Gastrocnemius medialis (tissue), 4 donors: Measurements from ENCODE around the gene UNG. TPM values are rescaled to one million over a fixed set of nuclear protein-coding genes. Genes with fewer than 3 reads are reported as not detected.
A peak's percentile ranks its signal among the peaks of the same experiment; 100 is the strongest.

ENCODE experiments used
- ATAC-seq, 2 donors: fragments of 150-250 bp; one replicate each; pipeline ENCODE4 v1.9.1; 2016
- DNase-seq, 2 donors: peaks; one replicate each; pipeline ENCODE4 v3.0.0-alpha.2; 2019
- H3K27ac ChIP-seq, 4 donors: fragments of 200-600 bp; sonication (generic); 1 replicate in 1 of 4; 2 replicates in 3 of 4; pipeline ENCODE4 v1.5.1; 2016 to 2018; ENCODE audit warnings: mild to moderate bottlenecking in 2 of 4, moderate library complexity in 1 of 4
- H3K27me3 ChIP-seq, 3 donors: fragments of 200-600 bp; sonication (generic) in 2 of 3; 1 replicate in 1 of 3; 2 replicates in 2 of 3; pipeline versions ENCODE4 v1.5.1 to v1.6.0; 2016 to 2019; ENCODE audit warnings: mild to moderate bottlenecking in 1 of 3, moderate library complexity in 1 of 3
- H3K36me3 ChIP-seq, 2 donors: fragments of 200-600 bp; sonication (generic) in 1 of 2; one replicate each; pipeline ENCODE4 v1.5.1; 2017 to 2018
- H3K4me1 ChIP-seq, 2 donors: fragments of 200-600 bp; sonication (generic) in 1 of 2; one replicate each; pipeline ENCODE4 v1.5.1; 2016 to 2017; ENCODE audit warnings: mild to moderate bottlenecking in 2 of 2
- H3K4me3 ChIP-seq, 4 donors: fragments of 200-600 bp; sonication (generic) in 3 of 4; 1 replicate in 1 of 4; 2 replicates in 3 of 4; pipeline ENCODE4 v1.5.1; 2016 to 2019; ENCODE audit warnings: mild to moderate bottlenecking in 2 of 4
- H3K9me3 ChIP-seq, 3 donors: fragments of 200-600 bp; sonication (generic) in 2 of 3; 1 replicate in 1 of 3; 2 replicates in 2 of 3; pipeline ENCODE4 v1.5.1; 2016 to 2019
- POLR2A ChIP-seq, 2 donors: fragments of 450-650 bp; IDR thresholded peaks; one replicate each; pipeline ENCODE4 v1.6.1; 2017; ENCODE audit warnings: antibody characterized with exemption in 2 of 2, mild to moderate bottlenecking in 2 of 2, moderate library complexity in 2 of 2
- in situ Hi-C, 4 donors: fragments of 200-750 bp; cut with MboI; loops; one replicate each; pipeline versions ENCODE4 v1.15.0 to v1.8.0; 2017; ENCODE audit warnings: low sequenced_read_pairs in 4 of 4
- intact Hi-C: fragments of 100-400 bp; cut with DNase I; formaldehyde crosslinking; loops from one replicate; pipeline ENCODE4 v1.15.1; 2023; ENCODE audit warnings: low total_unique reads
- total RNA-seq, 4 donors: library from RNA; depleted of rRNA; stranded (reverse); fragments of >200 nt; gene quantifications; one replicate each; pipeline versions ENCODE4 v1.1.0 to v1.2.3, GENCODE V29; 2016
- TF ChIP-seq, protein P1 (sequence below), 5 experiments: fragments of 450-650 bp in 3 of 5; fragments of 200-600 bp in 2 of 5; sonication (generic) in 2 of 5; IDR thresholded peaks in 4 of 5; conservative IDR thresholded peaks in 1 of 5; 1 replicate in 4 of 5; 2 replicates in 1 of 5; pipeline ENCODE4 v1.5.1; 2016 to 2019; ENCODE audit warnings: antibody characterized with exemption in 5 of 5, mild to moderate bottlenecking in 3 of 5, moderate library complexity in 3 of 5

UNG gene
- total RNA-seq, 4 donors from 2014 or later = 38.7 to 45.3 (median 42.3) TPM

GRCh38 chr12:109124878-109125648, 27.7 kb downstream of the UNG start:
- Histone ChIP-seq H3K27me3 (no peaks in the 10 kb centered on the region), H3K9me3 (no peaks in the 10 kb centered on the region), H3K36me3 (peaks cover 0 to 1% of the 10 kb centered on the region in 2 donors), H3K27ac (peak overlapping the region; percentile 93 to 99 (median 97)), H3K4me3 (peak overlapping the region in 3 of 4 donors; percentile 12 to 78 (median 28)), H3K4me1 (peaks cover 73 to 81% of the 10 kb centered on the region in 2 donors)
- ATAC-seq (peak; percentile 49 to 50), DNase-seq (peak; percentile 65 to 66)
- in situ Hi-C loops (loop anchor here in 1 of 4 donors (25.0 kb wide), 1 partner anchor 438 kb away; no protein-coding TSS in a partner anchor), intact Hi-C loops (no loop called here)
- TF ChIP-seq, protein P1, sequence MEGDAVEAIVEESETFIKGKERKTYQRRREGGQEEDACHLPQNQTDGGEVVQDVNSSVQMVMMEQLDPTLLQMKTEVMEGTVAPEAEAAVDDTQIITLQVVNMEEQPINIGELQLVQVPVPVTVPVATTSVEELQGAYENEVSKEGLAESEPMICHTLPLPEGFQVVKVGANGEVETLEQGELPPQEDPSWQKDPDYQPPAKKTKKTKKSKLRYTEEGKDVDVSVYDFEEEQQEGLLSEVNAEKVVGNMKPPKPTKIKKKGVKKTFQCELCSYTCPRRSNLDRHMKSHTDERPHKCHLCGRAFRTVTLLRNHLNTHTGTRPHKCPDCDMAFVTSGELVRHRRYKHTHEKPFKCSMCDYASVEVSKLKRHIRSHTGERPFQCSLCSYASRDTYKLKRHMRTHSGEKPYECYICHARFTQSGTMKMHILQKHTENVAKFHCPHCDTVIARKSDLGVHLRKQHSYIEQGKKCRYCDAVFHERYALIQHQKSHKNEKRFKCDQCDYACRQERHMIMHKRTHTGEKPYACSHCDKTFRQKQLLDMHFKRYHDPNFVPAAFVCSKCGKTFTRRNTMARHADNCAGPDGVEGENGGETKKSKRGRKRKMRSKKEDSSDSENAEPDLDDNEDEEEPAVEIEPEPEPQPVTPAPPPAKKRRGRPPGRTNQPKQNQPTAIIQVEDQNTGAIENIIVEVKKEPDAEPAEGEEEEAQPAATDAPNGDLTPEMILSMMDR (IDR thresholded peaks at IDR 0.05 in 4 of 5, conservative IDR thresholded peaks at IDR 0.05 in 1 of 5) = no peak
- peak in 1 of 2 donors; percentile 52 for TF ChIP-seq POLR2A (IDR thresholded peaks at IDR 0.05)

- in situ Hi-C loops (no loop called here), intact Hi-C loops (no loop called here)
- no peak for DNase-seq
- no peaks in the 10 kb centered on the region for H3K9me3 ChIP-seq
- TF ChIP-seq, protein P1 (IDR thresholded peaks at IDR 0.05 in 4 of 5, conservative IDR thresholded peaks at IDR 0.05 in 1 of 5) = no peak
- no peak for TF ChIP-seq POLR2A (IDR thresholded peaks at IDR 0.05)
- H3K36me3 ChIP-seq = no peaks in the 10 kb centered on the region
- H3K27ac ChIP-seq = peak overlapping the region; percentile 93 to 99 (median 97)
- no peaks in the 10 kb centered on the region for H3K27me3 ChIP-seq
- no peak for ATAC-seq
- H3K4me1 ChIP-seq = peaks cover 73 to 83% of the 10 kb centered on the region in 2 donors
- H3K4me3 ChIP-seq = peak overlapping the region in 1 of 4 donors; percentile 78
These were observed 28.4 kb downstream of the UNG start for GRCh38 chr12:109125791-109126190.

GRCh38 chr12:109126784-109127183, 29.4 kb downstream of the UNG start:
- ATAC-seq (no peak), DNase-seq (no peak)
- TF ChIP-seq, protein P1 (IDR thresholded peaks at IDR 0.05 in 4 of 5, conservative IDR thresholded peaks at IDR 0.05 in 1 of 5) = no peak
- no peak for TF ChIP-seq POLR2A (IDR thresholded peaks at IDR 0.05)
- Histone ChIP-seq H3K4me3 (peak overlapping the region in 1 of 4 donors; percentile 78), H3K27me3 (no peaks in the 10 kb centered on the region), H3K27ac (peak overlapping the region; percentile 93 to 99 (median 97)), H3K9me3 (no peaks in the 10 kb centered on the region), H3K4me1 (peaks cover 68 to 76% of the 10 kb centered on the region in 2 donors), H3K36me3 (no peaks in the 10 kb centered on the region)
- in situ Hi-C loops = no loop called here
- intact Hi-C loops = no loop called here

DNA sequence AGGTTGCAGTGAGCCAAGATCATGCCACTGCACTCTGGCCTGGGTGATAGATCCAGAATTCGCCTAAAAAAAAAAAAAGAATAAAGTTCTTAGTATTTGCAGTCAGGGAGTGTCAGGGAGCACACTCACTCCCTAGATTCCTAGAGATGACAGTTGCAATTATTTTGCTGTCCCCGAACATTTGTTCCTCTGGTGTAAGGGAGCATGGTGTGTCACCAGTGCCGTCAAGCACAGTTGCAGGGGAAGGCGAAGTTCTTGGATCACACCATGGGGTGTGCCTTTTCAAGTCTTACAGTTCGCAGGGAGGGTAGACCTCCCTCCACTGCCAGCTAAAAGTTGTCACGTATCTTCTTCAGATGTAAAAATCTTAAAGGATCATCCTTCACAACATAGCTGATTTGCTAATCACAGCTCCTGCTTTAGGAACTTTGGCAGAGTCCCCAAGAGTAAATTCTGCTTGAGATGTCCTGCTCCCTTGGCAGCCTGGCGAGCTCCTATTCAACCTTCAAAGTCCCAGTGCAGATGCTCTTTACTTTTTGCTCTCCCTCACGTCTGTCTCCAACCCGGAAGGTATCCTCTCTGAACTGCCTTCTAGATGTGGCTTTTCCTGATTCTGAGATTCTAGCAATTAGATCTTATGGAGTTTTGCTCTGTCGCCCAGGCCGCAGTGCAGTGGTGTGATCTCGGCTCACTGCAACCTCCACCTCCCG, 30.3 kb downstream of the UNG start:
- TF ChIP-seq, protein P1 (IDR thresholded peaks at IDR 0.05 in 4 of 5, conservative IDR thresholded peaks at IDR 0.05 in 1 of 5) = no peak
- TF ChIP-seq POLR2A (IDR thresholded peaks at IDR 0.05) = peak in 1 of 2 donors; percentile 53
- Histone ChIP-seq H3K4me1 (peaks cover 68 to 75% of the 10 kb centered on the region in 2 donors), H3K27ac (peak overlapping the region; percentile 93 to 99 (median 97)), H3K9me3 (no peaks in the 10 kb centered on the region), H3K36me3 (peaks cover 0 to 1% of the 10 kb centered on the region in 2 donors), H3K4me3 (peak overlapping the region in 1 of 4 donors; percentile 78), H3K27me3 (no peaks in the 10 kb centered on the region)
- intact Hi-C loops (no loop called here), in situ Hi-C loops (no loop called here)
- DNase-seq (peak; percentile 83 to 89), ATAC-seq (peak; percentile 22 to 40)
